CD4-positive, alpha-beta memory T cell (primary cell): ENCODE results near the gene TBCD. TPM values are rescaled to one million over a fixed set of nuclear protein-coding genes. Genes with fewer than 3 reads are reported as not detected.

Source experiments
- CTCF ChIA-PET: fragments of 350-600 bp; sonication (Branson Sonifier 250); formaldehyde crosslinking; loops from one replicate; lab custom pipeline; 2021; ENCODE audit warnings: inconsistent platforms; ENCODE audit not compliant: partially characterized antibody; lab: Charles Lee
- POLR2A ChIA-PET: fragments of 350-600 bp; sonication (Branson Sonifier 250); formaldehyde crosslinking; loops from one replicate; lab custom pipeline; 2021; ENCODE audit not compliant: partially characterized antibody; lab: Charles Lee
- DNase-seq, 5 donors: peaks; one replicate each; pipeline versions ENCODE4 v3.0.0 to v3.0.0-alpha.2; 2020 to 2022; ENCODE audit warnings: mixed read lengths in 1 of 5
- H3K27ac ChIP-seq: one replicate; pipeline ENCODE4 v1.7.0; 2013; ENCODE audit warnings: low read depth, low read length
- H3K27me3 ChIP-seq: 2 replicates; pipeline ENCODE4 v1.7.0; 2013; ENCODE audit warnings: mild to moderate bottlenecking, low read length, moderate library complexity; ENCODE audit not compliant: insufficient read depth
- H3K36me3 ChIP-seq: 2 replicates; pipeline ENCODE4 v1.7.0; 2013; ENCODE audit warnings: mild to moderate bottlenecking, low read length, moderate library complexity; ENCODE audit not compliant: insufficient read depth
- H3K4me1 ChIP-seq: 2 replicates; pipeline ENCODE4 v1.7.0; 2013; ENCODE audit warnings: mild to moderate bottlenecking, low read length, moderate library complexity; ENCODE audit not compliant: insufficient read depth
- H3K4me3 ChIP-seq, 2 donors: one replicate each; pipeline ENCODE4 v1.7.0; 2013; ENCODE audit warnings: low read length in 2 of 2, mild to moderate bottlenecking in 1 of 2
- H3K9me3 ChIP-seq, 2 donors: one replicate each; pipeline ENCODE4 v1.7.0; 2013; ENCODE audit warnings: low read length in 2 of 2, control low read depth in 1 of 2; ENCODE audit not compliant: control insufficient read depth in 1 of 2
- H3K27ac Mint-ChIP-seq, 7 donors: one replicate each; pipeline ENCODE4 v1.8.0; 2020 to 2021; ENCODE audit warnings: mixed read lengths in 7 of 7, mild to moderate bottlenecking in 6 of 7, inconsistent platforms in 3 of 7, moderate library complexity in 3 of 7
- H3K27me3 Mint-ChIP-seq, 2 donors: one replicate each; pipeline ENCODE4 v1.8.0; 2020 to 2021; ENCODE audit warnings: mixed read lengths in 2 of 2
- H3K36me3 Mint-ChIP-seq, 2 donors: one replicate each; pipeline ENCODE4 v1.8.0; 2020 to 2021; ENCODE audit warnings: mixed read lengths in 2 of 2, inconsistent platforms in 1 of 2, mild to moderate bottlenecking in 1 of 2
- H3K4me1 Mint-ChIP-seq, 4 donors: one replicate each; pipeline ENCODE4 v1.8.0; 2020 to 2021; ENCODE audit warnings: mixed read lengths in 4 of 4, mild to moderate bottlenecking in 1 of 4
- H3K4me3 Mint-ChIP-seq, 8 donors: one replicate each; pipeline ENCODE4 v1.8.0; 2020 to 2021; ENCODE audit warnings: mixed read lengths in 8 of 8, mild to moderate bottlenecking in 7 of 8, moderate library complexity in 6 of 8, inconsistent platforms in 3 of 8
- H3K9me3 Mint-ChIP-seq, 8 donors: one replicate each; pipeline ENCODE4 v1.8.0; 2020 to 2021; ENCODE audit warnings: mixed read lengths in 8 of 8, mild to moderate bottlenecking in 5 of 8, inconsistent platforms in 3 of 8, moderate library complexity in 1 of 8
- intact Hi-C: fragments of 100-400 bp; cut with micrococcal nuclease; formaldehyde crosslinking; loops from one replicate; pipeline ENCODE4 v1.15.1; 2023
- polyA plus RNA-seq, 2 donors: library from polyadenylated mRNA; unstranded; fragments of 300-500 nt; fragmentation: Illumina TruSeq; gene quantifications; one replicate each; pipeline ENCODE4 v1.2.3, GENCODE V29; 2021
- total RNA-seq, 2 experiments: library from RNA; stranded (reverse); gene quantifications; one replicate each; pipeline ENCODE4 v1.2.3, GENCODE V29; 2021

TBCD gene
- total and polyA plus RNA-seq, 4 experiments from 2014 or later = 102 to 263 (median 192) TPM

- H3K27me3 ChIP-seq = no peaks in the 10 kb centered on the region
- ChIA-PET POLR2A (interaction anchor here (1.0 kb wide), 1 partner anchor 105 kb away, joined by 3 read pairs; no protein-coding TSS in a partner anchor), CTCF (no interaction called here)
- H3K36me3 Mint-ChIP-seq = peaks cover 0 to 17% of the 10 kb centered on the region in 2 donors
- peak overlapping the region; percentile 57 to 77 for H3K4me3 ChIP-seq
- peak overlapping the region; percentile 70 to 85 (median 78) for H3K4me3 Mint-ChIP-seq
- intact Hi-C loops = loop anchor here (5.0 kb wide), 1 partner anchor 301 kb away; the partner anchor contains the start of gene CYBC1
- H3K27me3 Mint-ChIP-seq = no peaks in the 10 kb centered on the region
- H3K27ac Mint-ChIP-seq = peak overlapping the region in 2 of 7 donors; percentile 66 to 90
- H3K4me1 ChIP-seq = peaks cover 24% of the 10 kb centered on the region
- no peaks in the 10 kb centered on the region for H3K9me3 ChIP-seq
- H3K9me3 Mint-ChIP-seq = no peaks in the 10 kb centered on the region
- H3K27ac ChIP-seq = no peak overlapping the region
- peaks cover 15 to 34% (median 22%) of the 10 kb centered on the region in 4 donors for H3K4me1 Mint-ChIP-seq
- no peak for DNase-seq
- H3K36me3 ChIP-seq = no peaks in the 10 kb centered on the region
These were observed 1.3 kb downstream of the TBCD start for GRCh38 chr17:82753201-82753464.

DNA sequence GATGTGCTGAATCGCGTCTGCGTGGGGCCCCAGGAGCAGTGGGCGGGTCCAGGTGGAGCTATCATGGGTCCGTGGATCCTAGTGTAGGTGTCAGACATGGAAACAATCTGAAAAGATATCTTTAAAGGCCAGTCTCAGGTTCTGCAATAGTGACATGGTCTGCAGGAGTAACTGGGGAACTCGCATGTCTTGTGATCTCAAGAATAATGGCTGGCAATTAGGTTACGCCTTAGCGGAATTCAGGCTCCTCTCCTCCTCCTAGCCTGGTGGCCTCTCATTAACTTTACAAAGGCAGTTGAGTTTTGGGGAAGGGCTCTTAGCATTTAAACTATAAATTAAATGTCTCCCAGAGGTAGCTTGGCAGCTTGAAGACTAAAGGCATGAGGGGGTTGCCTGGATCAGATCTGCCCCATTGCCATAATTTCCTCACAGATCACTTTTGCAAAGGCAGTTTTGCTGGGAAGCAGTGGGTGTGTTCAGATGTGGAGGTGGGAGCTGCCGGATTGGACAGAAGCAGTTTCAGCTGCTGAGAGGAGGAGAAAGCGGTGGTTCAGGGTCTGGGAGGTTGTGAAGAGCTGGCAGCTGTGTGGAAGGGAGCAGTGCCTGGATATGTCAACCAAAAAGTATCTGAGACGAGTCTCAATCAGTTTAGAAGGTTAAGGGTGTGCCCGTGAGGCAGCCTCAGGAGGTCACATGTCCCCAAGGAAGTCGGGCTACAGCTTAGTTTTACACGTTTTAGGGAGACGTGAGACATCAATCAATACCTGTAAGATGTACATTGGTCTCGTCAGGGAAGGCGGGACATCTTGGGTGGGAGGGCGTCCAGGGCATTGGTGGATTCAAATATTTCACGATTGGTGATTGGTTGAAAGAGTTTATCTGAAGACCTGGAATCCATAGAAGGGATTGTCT lies 2.7 kb downstream of the TBCD start:
- H3K27me3 Mint-ChIP-seq = no peaks in the 10 kb centered on the region
- H3K27ac ChIP-seq = no peak overlapping the region
- H3K4me1 ChIP-seq = peaks cover 24% of the 10 kb centered on the region
- DNase-seq = no peak
- no peak overlapping the region for H3K4me3 ChIP-seq
- ChIA-PET POLR2A (no interaction called here), CTCF (interaction anchor here (1.4 kb wide), 1 partner anchor 27 kb away, joined by 3 read pairs; no protein-coding TSS in a partner anchor)
- H3K4me3 Mint-ChIP-seq = peak overlapping the region; percentile 31 to 71 (median 52)
- no peaks in the 10 kb centered on the region for H3K9me3 Mint-ChIP-seq
- H3K4me1 Mint-ChIP-seq = peaks cover 15 to 34% (median 22%) of the 10 kb centered on the region in 4 donors
- H3K36me3 ChIP-seq = no peaks in the 10 kb centered on the region
- no peaks in the 10 kb centered on the region for H3K9me3 ChIP-seq
- no peaks in the 10 kb centered on the region for H3K27me3 ChIP-seq
- intact Hi-C loops = loop anchor here (5.0 kb wide), 1 partner anchor 302 kb away; the partner anchor contains the start of gene CYBC1
- peak overlapping the region in 2 of 7 donors; percentile 52 to 62 for H3K27ac Mint-ChIP-seq
- H3K36me3 Mint-ChIP-seq = peaks cover 0 to 17% of the 10 kb centered on the region in 2 donors

DNA sequence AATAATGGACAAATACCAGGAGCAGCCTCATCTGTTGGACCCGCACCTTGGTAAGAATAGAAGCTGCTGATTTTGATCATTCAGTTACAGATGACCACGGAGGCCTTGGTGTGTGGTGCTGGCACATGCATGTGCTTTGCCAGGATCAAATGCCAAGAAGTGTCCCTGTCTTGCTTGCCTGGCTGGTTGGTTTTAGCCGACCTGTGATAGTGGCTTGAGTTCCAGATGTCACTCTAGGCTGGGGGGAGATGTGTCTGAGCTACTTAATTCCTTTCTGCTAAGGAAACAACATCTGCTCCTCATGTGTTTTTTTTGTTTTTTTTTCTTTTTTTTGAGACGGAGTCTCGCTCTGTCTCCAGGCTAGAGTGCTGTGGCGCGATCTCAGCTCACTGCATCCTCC lies 4.3 kb downstream of the TBCD start:
- Histone ChIP-seq H3K9me3 (no peaks in the 10 kb centered on the region), H3K36me3 (peaks cover 3% of the 10 kb centered on the region), H3K4me3 (no peak overlapping the region), H3K4me1 (peaks cover 24% of the 10 kb centered on the region), H3K27ac (no peak overlapping the region), H3K27me3 (no peaks in the 10 kb centered on the region)
- peaks cover 15 to 34% (median 20%) of the 10 kb centered on the region in 4 donors for H3K4me1 Mint-ChIP-seq
- DNase-seq = no peak
- H3K4me3 Mint-ChIP-seq = no peak overlapping the region
- H3K27ac Mint-ChIP-seq = peak overlapping the region in 1 of 7 donors; percentile 35
- ChIA-PET CTCF (no interaction called here), POLR2A (no interaction called here)
- no peaks in the 10 kb centered on the region for H3K27me3 Mint-ChIP-seq
- H3K9me3 Mint-ChIP-seq = no peaks in the 10 kb centered on the region
- peaks cover 5 to 21% of the 10 kb centered on the region in 2 donors for H3K36me3 Mint-ChIP-seq
- intact Hi-C loops = no loop called here

DNA sequence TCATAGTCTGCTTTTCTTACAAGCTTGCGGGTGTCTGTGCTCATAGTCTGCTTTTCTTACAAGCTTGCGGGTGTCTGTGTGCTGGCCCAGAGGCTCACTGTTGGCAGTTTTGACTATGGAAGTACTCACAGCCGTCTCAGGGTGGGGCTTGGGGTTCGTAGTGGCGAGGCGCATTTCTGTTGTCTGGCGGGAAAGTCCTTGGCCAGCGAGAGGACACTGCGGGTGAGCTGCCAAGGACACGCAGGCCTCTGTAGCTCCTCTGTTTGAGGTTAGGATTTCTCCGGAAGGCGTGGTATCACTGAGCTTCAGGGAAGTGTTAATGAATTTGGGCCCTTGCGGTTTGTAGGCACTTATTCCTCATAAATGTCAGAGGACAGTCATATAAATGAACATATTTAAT lies 13.5 kb downstream of the TBCD start:
- Mint-ChIP-seq H3K27me3 (no peaks in the 10 kb centered on the region), H3K4me1 (peaks cover 0 to 13% (median 10%) of the 10 kb centered on the region in 4 donors), H3K27ac (peak overlapping the region in 2 of 7 donors; percentile 27 to 81), H3K9me3 (no peaks in the 10 kb centered on the region), H3K4me3 (no peak overlapping the region), H3K36me3 (peaks cover 46 to 50% of the 10 kb centered on the region in 2 donors)
- H3K27ac ChIP-seq = no peak overlapping the region
- H3K36me3 ChIP-seq = peaks cover 24% of the 10 kb centered on the region
- DNase-seq = no peak
- no peaks in the 10 kb centered on the region for H3K9me3 ChIP-seq
- ChIA-PET CTCF (no interaction called here), POLR2A (no interaction called here)
- no peaks in the 10 kb centered on the region for H3K27me3 ChIP-seq
- intact Hi-C loops = no loop called here
- no peaks in the 10 kb centered on the region for H3K4me1 ChIP-seq
- no peak overlapping the region for H3K4me3 ChIP-seq

DNA sequence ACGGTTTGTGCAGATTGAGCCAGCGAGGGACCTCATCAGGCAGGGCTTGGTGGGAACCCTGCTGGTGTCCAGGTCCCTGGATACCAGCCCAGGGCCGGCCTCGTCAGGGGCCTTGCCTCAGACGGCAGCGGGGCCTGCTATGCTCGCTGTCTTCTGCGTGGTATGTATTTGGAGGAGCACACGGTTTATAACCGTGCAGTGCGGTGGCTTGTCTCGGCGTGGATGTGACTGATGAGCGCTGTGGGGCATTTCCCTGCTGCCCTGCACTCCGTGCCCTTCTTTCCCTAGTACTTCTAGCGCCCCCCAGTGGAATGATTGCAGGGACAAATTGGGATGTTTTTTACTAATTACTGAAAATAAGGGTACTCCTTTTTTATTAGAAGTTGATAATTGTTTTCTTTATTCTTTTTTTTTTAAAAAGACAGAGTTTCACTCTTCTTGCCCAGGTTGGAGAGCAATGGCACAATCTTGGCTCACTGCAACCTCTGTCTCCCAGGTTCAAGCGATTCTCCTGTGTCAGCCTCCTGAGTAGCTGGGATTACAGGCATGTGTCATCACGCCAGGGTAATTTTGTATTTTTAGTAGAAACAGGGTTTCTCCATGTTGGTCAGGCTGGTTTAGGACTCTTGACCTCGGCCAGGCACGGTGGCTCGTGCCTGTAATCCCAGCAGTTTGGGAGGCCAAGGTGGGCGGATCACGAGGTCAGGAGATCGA lies 15.3 kb downstream of the TBCD start:
- H3K27ac Mint-ChIP-seq = no peak overlapping the region

DNA sequence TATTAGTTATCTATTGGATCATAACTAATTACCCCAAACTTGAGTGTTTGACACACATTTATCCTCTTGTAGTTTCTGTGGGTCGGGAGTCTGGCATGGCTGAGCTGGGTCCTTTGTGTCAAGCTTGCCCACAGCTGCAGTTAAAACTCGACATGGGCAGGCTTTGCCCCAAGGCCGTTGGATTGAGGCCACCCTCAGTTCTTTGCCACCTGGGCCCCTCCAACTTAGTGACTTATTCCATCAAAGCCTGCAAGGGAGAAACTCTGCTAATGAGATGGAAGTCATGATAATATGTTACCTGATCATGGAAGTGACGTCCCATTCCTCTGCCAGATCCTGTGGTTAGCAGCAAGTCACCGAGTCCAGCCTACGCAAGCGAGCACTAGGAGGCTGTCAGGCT lies 17.2 kb downstream of the TBCD start:
- DNase-seq = no peak
- ChIA-PET CTCF (interaction anchor here (0.7 kb wide), 1 partner anchor 13 kb away, joined by 4 read pairs; no protein-coding TSS in a partner anchor), POLR2A (interaction anchor here (1.0 kb wide), 1 partner anchor 148 kb away, joined by 3 read pairs; no protein-coding TSS in a partner anchor)
- Mint-ChIP-seq H3K9me3 (no peaks in the 10 kb centered on the region), H3K4me1 (peaks cover 0 to 11% (median 9%) of the 10 kb centered on the region in 4 donors), H3K27ac (no peak overlapping the region), H3K36me3 (peaks cover 46 to 50% of the 10 kb centered on the region in 2 donors), H3K4me3 (no peak overlapping the region), H3K27me3 (no peaks in the 10 kb centered on the region)
- H3K9me3 ChIP-seq = no peaks in the 10 kb centered on the region
- no peaks in the 10 kb centered on the region for H3K4me1 ChIP-seq
- intact Hi-C loops = no loop called here
- no peaks in the 10 kb centered on the region for H3K27me3 ChIP-seq
- H3K27ac ChIP-seq = no peak overlapping the region
- no peak overlapping the region for H3K4me3 ChIP-seq
- peaks cover 31% of the 10 kb centered on the region for H3K36me3 ChIP-seq

More for the DNA sequence above, 15.3 kb downstream of the TBCD start:
- peak in 4 of 5 donors; percentile 16 to 26 (median 17) for DNase-seq
- Histone ChIP-seq H3K36me3 (peaks cover 24% of the 10 kb centered on the region), H3K4me1 (no peaks in the 10 kb centered on the region), H3K27me3 (no peaks in the 10 kb centered on the region), H3K9me3 (no peaks in the 10 kb centered on the region), H3K27ac (no peak overlapping the region), H3K4me3 (no peak overlapping the region)
- POLR2A ChIA-PET = no interaction called here
- Mint-ChIP-seq H3K27me3 (no peaks in the 10 kb centered on the region), H3K36me3 (peaks cover 45 to 50% of the 10 kb centered on the region in 2 donors), H3K4me1 (peaks cover 0 to 13% (median 10%) of the 10 kb centered on the region in 4 donors), H3K4me3 (no peak overlapping the region), H3K9me3 (no peaks in the 10 kb centered on the region)
- intact Hi-C loops = no loop called here
- CTCF ChIA-PET = no interaction called here

DNA sequence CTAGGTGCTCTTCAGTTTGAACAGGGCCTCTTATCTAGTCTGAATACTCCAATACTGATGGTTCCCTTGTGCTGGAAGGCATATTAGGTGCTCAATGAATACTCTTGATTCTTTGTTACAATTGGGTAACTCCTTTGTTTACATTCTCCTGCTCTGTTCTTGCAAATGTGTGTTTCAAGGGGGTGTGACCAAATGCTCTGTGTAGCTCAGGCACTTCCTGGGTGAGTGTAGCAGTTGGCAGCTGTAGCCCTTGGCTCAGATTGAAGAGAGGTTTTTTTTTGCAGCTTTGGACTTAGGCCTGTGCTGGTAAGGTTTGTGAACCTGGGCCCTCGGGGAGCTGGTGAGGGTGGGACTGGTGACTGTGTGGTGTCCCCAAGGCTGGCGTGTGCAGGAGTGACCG lies 20.2 kb downstream of the TBCD start:
- H3K27ac ChIP-seq = no peak overlapping the region
- POLR2A ChIA-PET = no interaction called here
- H3K27me3 Mint-ChIP-seq = no peaks in the 10 kb centered on the region
- H3K9me3 Mint-ChIP-seq = peaks cover 0 to under 1% (median 0%) of the 10 kb centered on the region in 8 donors
- no peak for DNase-seq
- peaks cover 9% of the 10 kb centered on the region for H3K4me1 ChIP-seq
- H3K27ac Mint-ChIP-seq = no peak overlapping the region
- H3K36me3 ChIP-seq = peaks cover 25% of the 10 kb centered on the region
- H3K9me3 ChIP-seq = no peaks in the 10 kb centered on the region
- intact Hi-C loops = loop anchor here (10.0 kb wide), 1 partner anchor 417 kb away; the partner anchor contains the start of gene TEX19
- peaks cover 6 to 13% (median 11%) of the 10 kb centered on the region in 4 donors for H3K4me1 Mint-ChIP-seq
- CTCF ChIA-PET = interaction anchor here (1.7 kb wide), 1 partner anchor 10 kb away, joined by 5 read pairs; no protein-coding TSS in a partner anchor
- peaks cover 35 to 36% of the 10 kb centered on the region in 2 donors for H3K36me3 Mint-ChIP-seq
- H3K27me3 ChIP-seq = no peaks in the 10 kb centered on the region
- H3K4me3 ChIP-seq = no peak overlapping the region
- no peak overlapping the region for H3K4me3 Mint-ChIP-seq
